Thoracic aorta (tissue), 2 donors: ENCODE results near the gene ANKRD33B. TPM values are rescaled to one million over a fixed set of nuclear protein-coding genes. Genes with fewer than 3 reads are reported as not detected.

Experiments used
- ATAC-seq: fragments of 150-250 bp; one replicate; pipeline ENCODE4 v1.8.0; 2017; ENCODE audit warnings: low read depth; ENCODE audit not compliant: insufficient number of reproducible peaks, low FRiP score
- DNase-seq: peaks from one replicate; pipeline ENCODE4 v3.0.0-alpha.2; 2020; ENCODE audit warnings: low spot score
- H3K27ac ChIP-seq, 2 donors: fragments of 200-600 bp; sonication (generic); 1 replicate in 1 of 2; 2 replicates in 1 of 2; pipeline ENCODE4 v1.5.1; 2016; ENCODE audit warnings: mild to moderate bottlenecking in 2 of 2, moderate library complexity in 2 of 2
- H3K27me3 ChIP-seq: fragments of 200-600 bp; sonication (generic); replicated peaks from 2 replicates; pipeline ENCODE4 v1.6.0; 2016; ENCODE audit warnings: mild to moderate bottlenecking; ENCODE audit not compliant: insufficient read depth
- H3K36me3 ChIP-seq: fragments of 200-600 bp; sonication (generic); one replicate; pipeline ENCODE4 v1.5.1; 2016
- H3K4me1 ChIP-seq, 2 donors: fragments of 200-600 bp; sonication (generic); 1 replicate in 1 of 2; 2 replicates in 1 of 2; pipeline versions ENCODE4 v1.5.1 to v1.6.0; 2016; ENCODE audit warnings: low read depth in 2 of 2, mild to moderate bottlenecking in 1 of 2; ENCODE audit not compliant: control insufficient read depth in 1 of 2
- H3K4me3 ChIP-seq: fragments of 200-600 bp; sonication (generic); 2 replicates; pipeline ENCODE4 v1.5.1; 2016; ENCODE audit warnings: mild to moderate bottlenecking
- H3K9me3 ChIP-seq: fragments of 200-600 bp; sonication (generic); 2 replicates; pipeline ENCODE4 v1.5.1; 2016
- CTCF ChIP-seq: fragments of 200-600 bp; sonication (generic); IDR thresholded peaks from one replicate; pipeline ENCODE4 v1.5.1; 2019; ENCODE audit warnings: antibody characterized with exemption
- total RNA-seq, 2 donors: library from RNA; depleted of rRNA; stranded (reverse); fragments of >200 nt; gene quantifications; one replicate each; pipeline versions ENCODE4 v1.1.0 to v1.2.3, GENCODE V29; 2016

The ANKRD33B gene
- total RNA-seq, 2 donors from 2014 or later: 4.9 to 5.7 TPM

- no peak for TF ChIP-seq CTCF
- Histone ChIP-seq H3K36me3 (no peaks in the 10 kb centered on the region), H3K9me3 (no peaks in the 10 kb centered on the region), H3K27ac (no peak overlapping the region), H3K4me1 (peaks cover 6 to 15% of the 10 kb centered on the region in 2 donors), H3K4me3 (no peak overlapping the region), H3K27me3 (no peaks in the 10 kb centered on the region)
- no peak for ATAC-seq
- DNase-seq: no peak
Observed at GRCh38 chr5:10527281-10527950, 36.5 kb upstream of the ANKRD33B start.

- no peaks in the 10 kb centered on the region for H3K9me3 ChIP-seq
- TF ChIP-seq CTCF: no peak
- no peaks in the 10 kb centered on the region for H3K36me3 ChIP-seq
- ATAC-seq (no peak), DNase-seq (no peak)
- peaks cover 6 to 15% of the 10 kb centered on the region in 2 donors for H3K4me1 ChIP-seq
- H3K27ac ChIP-seq: no peak overlapping the region
- no peaks in the 10 kb centered on the region for H3K27me3 ChIP-seq
- no peak overlapping the region for H3K4me3 ChIP-seq
Observed at GRCh38 chr5:10528056-10528816, 35.6 kb upstream of the ANKRD33B start.

GRCh38 chr5:10528827-10529226 is 35.0 kb upstream of the ANKRD33B start:
- TF ChIP-seq CTCF: no peak
- no peaks in the 10 kb centered on the region for H3K27me3 ChIP-seq
- no peaks in the 10 kb centered on the region for H3K36me3 ChIP-seq
- DNase-seq: no peak
- peaks cover 6 to 20% of the 10 kb centered on the region in 2 donors for H3K4me1 ChIP-seq
- no peak overlapping the region for H3K4me3 ChIP-seq
- H3K27ac ChIP-seq: no peak overlapping the region
- H3K9me3 ChIP-seq: no peaks in the 10 kb centered on the region
- ATAC-seq: no peak

- H3K27ac ChIP-seq: no peak overlapping the region
- no peaks in the 10 kb centered on the region for H3K36me3 ChIP-seq
- no peak overlapping the region for H3K4me3 ChIP-seq
- H3K4me1 ChIP-seq: peaks cover 0 to 6% of the 10 kb centered on the region in 2 donors
- TF ChIP-seq CTCF: no peak
- H3K27me3 ChIP-seq: no peaks in the 10 kb centered on the region
- H3K9me3 ChIP-seq: no peaks in the 10 kb centered on the region
- ATAC-seq (no peak), DNase-seq (no peak)
Observed at GRCh38 chr5:10530601-10531320, 33.1 kb upstream of the ANKRD33B start.

- TF ChIP-seq CTCF: no peak
- ATAC-seq (no peak), DNase-seq (no peak)
- Histone ChIP-seq H3K4me3 (no peak overlapping the region), H3K27me3 (no peaks in the 10 kb centered on the region), H3K36me3 (no peaks in the 10 kb centered on the region), H3K27ac (no peak overlapping the region), H3K9me3 (no peaks in the 10 kb centered on the region), H3K4me1 (peaks cover 7 to 15% of the 10 kb centered on the region in 2 donors)
Observed at GRCh38 chr5:10532421-10532820, 31.4 kb upstream of the ANKRD33B start.
